Measurements from ENCODE around the gene ZNF784.
A peak's percentile ranks its signal among the peaks of the same experiment; 100 is the strongest.

The ZNF784 gene

DNA sequence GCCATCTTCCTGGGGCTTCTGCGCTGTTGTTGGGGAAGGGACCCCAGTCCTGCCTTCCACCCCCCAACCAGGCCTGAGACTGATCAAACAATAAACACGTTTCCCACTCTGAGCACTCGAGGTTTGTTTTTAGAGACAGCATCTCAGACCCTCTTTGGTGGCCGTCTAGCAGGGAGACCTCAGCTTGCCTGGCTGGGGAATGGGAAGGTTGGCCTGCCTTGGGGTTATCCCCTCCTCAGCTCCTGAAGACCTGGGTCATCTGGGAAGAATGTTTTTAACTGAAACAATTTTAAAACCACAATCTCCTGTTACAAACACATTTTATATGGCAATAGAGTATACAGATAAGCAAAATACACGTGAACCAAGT is 21.1 kb upstream of the ZNF784 start:
- DNase-seq (ENCODE audit: low spot score in 2 of 2): no peak
- peaks cover 55% of the 10 kb centered on the region for H3K4me1 Mint-ChIP-seq

GRCh38 chr19:55644842-55645511 is 20.6 kb upstream of the ZNF784 start:
- H3K4me1 Mint-ChIP-seq: peaks cover 56% of the 10 kb centered on the region
- H3K27me3 Mint-ChIP-seq: peaks cover 14% of the 10 kb centered on the region
- ATAC-seq (replicated peaks; ENCODE audit: extremely low read depth, poor library complexity, severe bottlenecking) (no peak), DNase-seq (ENCODE audit: low spot score in 2 of 2) (no peak)
- H3K27ac Mint-ChIP-seq (ENCODE audit: low read depth): no peak overlapping the region
- H3K4me3 Mint-ChIP-seq: peak overlapping the region; percentile 90
- peaks cover 30% of the 10 kb centered on the region for H3K36me3 Mint-ChIP-seq (ENCODE audit: insufficient read depth)
- no peaks in the 10 kb centered on the region for H3K9me3 Mint-ChIP-seq

More for the DNA sequence above, 21.1 kb upstream of the ZNF784 start:
- no peak for ATAC-seq (replicated peaks; ENCODE audit: extremely low read depth, poor library complexity, severe bottlenecking)
- Mint-ChIP-seq H3K9me3 (no peaks in the 10 kb centered on the region), H3K36me3 (ENCODE audit: insufficient read depth) (peaks cover 26% of the 10 kb centered on the region), H3K27me3 (peaks cover 15% of the 10 kb centered on the region), H3K4me3 (no peak overlapping the region), H3K27ac (ENCODE audit: low read depth) (no peak overlapping the region)

GRCh38 chr19:55644191-55644833 is 19.9 kb upstream of the ZNF784 start:
- H3K9me3 Mint-ChIP-seq: no peaks in the 10 kb centered on the region
- ATAC-seq (replicated peaks; ENCODE audit: extremely low read depth, poor library complexity, severe bottlenecking) (no peak), DNase-seq (ENCODE audit: low spot score in 2 of 2) (no peak)
- H3K36me3 Mint-ChIP-seq (ENCODE audit: insufficient read depth): peaks cover 30% of the 10 kb centered on the region
- peaks cover 50% of the 10 kb centered on the region for H3K4me1 Mint-ChIP-seq
- H3K27me3 Mint-ChIP-seq: peaks cover 7% of the 10 kb centered on the region
- peak overlapping the region; percentile 84 for H3K27ac Mint-ChIP-seq (ENCODE audit: low read depth)
- peak overlapping the region; percentile 90 for H3K4me3 Mint-ChIP-seq

DNA sequence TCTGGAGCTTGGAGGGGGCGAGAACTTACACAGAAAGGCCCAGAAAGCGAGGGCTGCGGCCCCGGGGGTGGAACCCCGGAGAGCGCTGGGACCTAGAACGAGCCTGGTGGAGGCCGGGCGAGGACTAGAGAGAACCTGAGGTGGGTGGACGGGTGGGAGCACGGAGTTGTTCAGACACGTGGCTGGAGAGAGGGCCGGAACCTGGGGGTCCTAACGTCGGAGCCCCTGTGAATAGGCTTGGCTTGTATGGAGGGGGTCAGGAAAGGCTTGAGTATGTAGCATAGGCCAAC is 19.5 kb upstream of the ZNF784 start:
- peak overlapping the region; percentile 90 for H3K4me3 Mint-ChIP-seq
- H3K27me3 Mint-ChIP-seq: peaks cover 2% of the 10 kb centered on the region
- H3K9me3 Mint-ChIP-seq: no peaks in the 10 kb centered on the region
- H3K4me1 Mint-ChIP-seq: peaks cover 52% of the 10 kb centered on the region
- H3K27ac Mint-ChIP-seq (ENCODE audit: low read depth): peak overlapping the region; percentile 84
- DNase-seq (ENCODE audit: low spot score in 2 of 2) (no peak), ATAC-seq (replicated peaks; ENCODE audit: extremely low read depth, poor library complexity, severe bottlenecking) (no peak)
- peaks cover 32% of the 10 kb centered on the region for H3K36me3 Mint-ChIP-seq (ENCODE audit: insufficient read depth)

GRCh38 chr19:55643003-55643886 is 18.9 kb upstream of the ZNF784 start, which contains the start of gene ZNF581:
Gene ZNF581 (plus strand): TSS chr19:55643649. CDS start chr19:55644572, 923 bp downstream.
- peak within 1 kb of the TSS; percentile 84 for H3K27ac Mint-ChIP-seq (ENCODE audit: low read depth)
- peaks cover 31% of the 10 kb centered on the region for H3K36me3 Mint-ChIP-seq (ENCODE audit: insufficient read depth)
- ATAC-seq (replicated peaks; ENCODE audit: extremely low read depth, poor library complexity, severe bottlenecking) (peak; percentile 50), DNase-seq (ENCODE audit: low spot score in 2 of 2) (peak; percentile 66)
- H3K27me3 Mint-ChIP-seq: no peaks in the 10 kb centered on the region
- no peaks in the 10 kb centered on the region for H3K9me3 Mint-ChIP-seq
- H3K4me1 Mint-ChIP-seq: peaks cover 50% of the 10 kb centered on the region
- H3K4me3 Mint-ChIP-seq: peak within 1 kb of the TSS; percentile 90

- ATAC-seq (replicated peaks; ENCODE audit: extremely low read depth, poor library complexity, severe bottlenecking) (no peak), DNase-seq (ENCODE audit: low spot score in 2 of 2) (no peak)
- Mint-ChIP-seq H3K4me3 (peak overlapping the region; percentile 90), H3K27me3 (no peaks in the 10 kb centered on the region), H3K27ac (ENCODE audit: low read depth) (peak overlapping the region; percentile 84), H3K36me3 (ENCODE audit: insufficient read depth) (peaks cover 34% of the 10 kb centered on the region), H3K9me3 (no peaks in the 10 kb centered on the region), H3K4me1 (peaks cover 54% of the 10 kb centered on the region)
These were observed 18.0 kb upstream of the ZNF784 start for GRCh38 chr19:55642153-55643002.

GRCh38 chr19:55641426-55642152 is 17.2 kb upstream of the ZNF784 start:
- no peak for DNase-seq (ENCODE audit: low spot score in 2 of 2)

DNA sequence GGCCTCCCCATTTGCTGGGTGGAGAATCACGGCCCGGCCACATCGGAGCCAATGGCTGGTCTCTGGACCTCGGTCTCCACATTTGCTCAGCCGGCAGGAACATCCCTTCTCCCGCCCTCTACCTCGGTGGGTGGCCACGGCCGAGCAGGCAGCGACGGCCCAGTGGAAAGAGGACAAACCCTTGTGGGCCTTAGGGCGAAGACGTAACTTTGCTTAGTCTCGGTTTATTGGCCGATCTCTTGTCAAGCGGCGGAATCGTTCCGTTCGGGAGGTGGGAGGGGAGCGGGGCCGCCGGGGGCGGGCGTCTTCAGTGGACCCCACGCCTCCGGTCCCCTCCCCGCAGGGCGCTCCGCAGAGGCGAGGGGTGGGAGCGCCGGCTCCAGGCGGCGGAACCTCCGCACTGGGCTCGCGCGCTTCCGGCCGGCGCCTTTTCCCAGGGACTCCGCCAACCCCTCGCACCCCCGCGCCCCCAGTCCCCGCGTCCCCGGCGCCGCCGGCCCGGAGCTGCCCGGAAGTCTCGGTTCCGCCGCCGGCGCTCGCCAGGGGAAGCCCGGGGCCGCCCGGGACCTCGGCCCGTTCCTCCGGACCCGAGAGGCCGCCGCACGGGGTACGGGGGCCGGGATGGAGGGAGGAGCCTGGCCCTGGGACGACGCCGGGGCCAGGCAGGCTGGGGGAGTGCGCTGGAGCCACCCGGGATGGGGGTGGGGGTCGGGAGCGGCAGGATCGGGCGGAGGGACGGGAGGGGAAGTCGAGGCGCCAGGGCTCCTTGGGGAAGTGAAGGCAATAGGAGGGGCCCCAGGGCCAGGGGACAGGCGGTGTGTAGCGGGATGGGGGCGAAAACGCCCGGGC is 16.4 kb upstream of the ZNF784 start, which contains the start of gene ZNF580:
Gene ZNF580 (plus strand): TSS at position 426 of the 849 bp plus-strand sequence. CDS start 1,507 bp downstream, outside the sequence.
- Mint-ChIP-seq H3K27me3 (no peaks in the 10 kb centered on the region), H3K9me3 (no peaks in the 10 kb centered on the region), H3K4me1 (peaks cover 66% of the 10 kb centered on the region), H3K27ac (ENCODE audit: low read depth) (peak within 1 kb of the TSS; percentile 74), H3K36me3 (ENCODE audit: insufficient read depth) (peaks cover 41% of the 10 kb centered on the region), H3K4me3 (peak within 1 kb of the TSS; percentile 90)
- ATAC-seq (replicated peaks; ENCODE audit: extremely low read depth, poor library complexity, severe bottlenecking) (peak; percentile 21), DNase-seq (ENCODE audit: low spot score in 2 of 2) (no peak)

More at GRCh38 chr19:55641426-55642152, 17.2 kb upstream of the ZNF784 start:
- ATAC-seq (replicated peaks; ENCODE audit: extremely low read depth, poor library complexity, severe bottlenecking): no peak
- H3K27me3 Mint-ChIP-seq: no peaks in the 10 kb centered on the region
- H3K4me1 Mint-ChIP-seq: peaks cover 58% of the 10 kb centered on the region
- H3K27ac Mint-ChIP-seq (ENCODE audit: low read depth): peak overlapping the region; percentile 74
- no peaks in the 10 kb centered on the region for H3K9me3 Mint-ChIP-seq
- peak overlapping the region; percentile 90 for H3K4me3 Mint-ChIP-seq
- peaks cover 37% of the 10 kb centered on the region for H3K36me3 Mint-ChIP-seq (ENCODE audit: insufficient read depth)

- H3K36me3 Mint-ChIP-seq (ENCODE audit: insufficient read depth): peaks cover 43% of the 10 kb centered on the region
- peak overlapping the region; percentile 49 for H3K27ac Mint-ChIP-seq (ENCODE audit: low read depth)
- peak overlapping the region; percentile 90 for H3K4me3 Mint-ChIP-seq
- ATAC-seq (replicated peaks; ENCODE audit: extremely low read depth, poor library complexity, severe bottlenecking) (peak; percentile 44), DNase-seq (ENCODE audit: low spot score in 2 of 2) (peak; percentile 60 to 66)
- H3K9me3 Mint-ChIP-seq: no peaks in the 10 kb centered on the region
- H3K27me3 Mint-ChIP-seq: no peaks in the 10 kb centered on the region
- H3K4me1 Mint-ChIP-seq: peaks cover 73% of the 10 kb centered on the region
These were observed 15.7 kb upstream of the ZNF784 start for GRCh38 chr19:55640043-55640576.

GRCh38 chr19:55638864-55639359 is 14.5 kb upstream of the ZNF784 start:
- Mint-ChIP-seq H3K27me3 (no peaks in the 10 kb centered on the region), H3K27ac (ENCODE audit: low read depth) (peak overlapping the region; percentile 20), H3K36me3 (ENCODE audit: insufficient read depth) (peaks cover 50% of the 10 kb centered on the region), H3K4me3 (peak overlapping the region; percentile 39), H3K4me1 (peaks cover 75% of the 10 kb centered on the region), H3K9me3 (no peaks in the 10 kb centered on the region)
- DNase-seq (ENCODE audit: low spot score in 2 of 2): peak in 1 of 2 donors; percentile 39
- ATAC-seq (replicated peaks; ENCODE audit: extremely low read depth, poor library complexity, severe bottlenecking): no peak
